Spleen (tissue), 7 donors: Measurements from ENCODE around the gene CCL22.

Source experiments
- POLR2AphosphoS5 ChIP-seq, 3 donors: sonication (generic); formaldehyde crosslinking; IDR thresholded peaks; one replicate each; pipeline ENCODE4 v1.5.1; 2017; ENCODE audit warnings: antibody characterized with exemption in 3 of 3
- TF ChIP-seq, protein P1 (sequence below), 11 experiments: fragments of 200-600 bp in 7 of 11; fragments of 450-650 bp in 4 of 11; sonication (generic) in 4 of 11; IDR thresholded peaks in 8 of 11; conservative IDR thresholded peaks in 3 of 11; 1 replicate in 7 of 11; 2 replicates in 4 of 11; pipeline versions ENCODE4 v1.4.0 to v1.8.0; 2016 to 2021; ENCODE audit warnings: antibody characterized with exemption in 11 of 11, inconsistent platforms in 4 of 11, mild to moderate bottlenecking in 1 of 11
- donor health status: DM: no; HTN: no; CAD: no; lungs with moderate emphysema.
- donor health status: DM: no; HTN: no; CAD: no.
- donor health status: DM: no; HTN: no; CAD: no.

DNA sequence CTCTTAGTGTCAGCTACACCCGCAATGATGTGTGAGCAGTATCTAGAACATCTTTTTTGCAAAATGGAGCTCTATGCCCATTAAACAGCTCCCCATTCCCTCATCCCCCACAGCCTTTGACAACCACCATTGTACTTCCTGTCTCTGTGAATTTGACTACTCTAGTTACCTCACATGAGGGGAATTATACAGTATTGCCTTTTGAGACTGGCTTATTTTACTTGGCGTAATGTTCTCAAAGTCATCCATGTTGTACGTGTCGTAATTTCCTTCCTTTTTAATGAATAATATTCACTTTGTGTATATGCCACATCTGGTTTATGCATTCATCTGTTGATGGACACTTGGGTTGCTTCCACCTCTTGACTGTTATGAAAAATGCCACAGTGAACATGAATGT is 23.2 kb upstream of the CCL22 start:
- TF ChIP-seq, protein P1, sequence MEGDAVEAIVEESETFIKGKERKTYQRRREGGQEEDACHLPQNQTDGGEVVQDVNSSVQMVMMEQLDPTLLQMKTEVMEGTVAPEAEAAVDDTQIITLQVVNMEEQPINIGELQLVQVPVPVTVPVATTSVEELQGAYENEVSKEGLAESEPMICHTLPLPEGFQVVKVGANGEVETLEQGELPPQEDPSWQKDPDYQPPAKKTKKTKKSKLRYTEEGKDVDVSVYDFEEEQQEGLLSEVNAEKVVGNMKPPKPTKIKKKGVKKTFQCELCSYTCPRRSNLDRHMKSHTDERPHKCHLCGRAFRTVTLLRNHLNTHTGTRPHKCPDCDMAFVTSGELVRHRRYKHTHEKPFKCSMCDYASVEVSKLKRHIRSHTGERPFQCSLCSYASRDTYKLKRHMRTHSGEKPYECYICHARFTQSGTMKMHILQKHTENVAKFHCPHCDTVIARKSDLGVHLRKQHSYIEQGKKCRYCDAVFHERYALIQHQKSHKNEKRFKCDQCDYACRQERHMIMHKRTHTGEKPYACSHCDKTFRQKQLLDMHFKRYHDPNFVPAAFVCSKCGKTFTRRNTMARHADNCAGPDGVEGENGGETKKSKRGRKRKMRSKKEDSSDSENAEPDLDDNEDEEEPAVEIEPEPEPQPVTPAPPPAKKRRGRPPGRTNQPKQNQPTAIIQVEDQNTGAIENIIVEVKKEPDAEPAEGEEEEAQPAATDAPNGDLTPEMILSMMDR (IDR thresholded peaks at IDR 0.05 in 8 of 11, conservative IDR thresholded peaks at IDR 0.05 in 3 of 11), result no peak
- no peak for TF ChIP-seq POLR2AphosphoS5 (IDR thresholded peaks at IDR 0.05)
